ENCODE data around the gene ZNF177. TPM values are rescaled to one million over a fixed set of nuclear protein-coding genes. Genes with fewer than 3 reads are reported as not detected.
A peak's percentile ranks its signal among the peaks of the same experiment; 100 is the strongest.

ZNF177 gene
- total RNA-seq, 1 donor from 2014 or later: 1.1 TPM

DNA sequence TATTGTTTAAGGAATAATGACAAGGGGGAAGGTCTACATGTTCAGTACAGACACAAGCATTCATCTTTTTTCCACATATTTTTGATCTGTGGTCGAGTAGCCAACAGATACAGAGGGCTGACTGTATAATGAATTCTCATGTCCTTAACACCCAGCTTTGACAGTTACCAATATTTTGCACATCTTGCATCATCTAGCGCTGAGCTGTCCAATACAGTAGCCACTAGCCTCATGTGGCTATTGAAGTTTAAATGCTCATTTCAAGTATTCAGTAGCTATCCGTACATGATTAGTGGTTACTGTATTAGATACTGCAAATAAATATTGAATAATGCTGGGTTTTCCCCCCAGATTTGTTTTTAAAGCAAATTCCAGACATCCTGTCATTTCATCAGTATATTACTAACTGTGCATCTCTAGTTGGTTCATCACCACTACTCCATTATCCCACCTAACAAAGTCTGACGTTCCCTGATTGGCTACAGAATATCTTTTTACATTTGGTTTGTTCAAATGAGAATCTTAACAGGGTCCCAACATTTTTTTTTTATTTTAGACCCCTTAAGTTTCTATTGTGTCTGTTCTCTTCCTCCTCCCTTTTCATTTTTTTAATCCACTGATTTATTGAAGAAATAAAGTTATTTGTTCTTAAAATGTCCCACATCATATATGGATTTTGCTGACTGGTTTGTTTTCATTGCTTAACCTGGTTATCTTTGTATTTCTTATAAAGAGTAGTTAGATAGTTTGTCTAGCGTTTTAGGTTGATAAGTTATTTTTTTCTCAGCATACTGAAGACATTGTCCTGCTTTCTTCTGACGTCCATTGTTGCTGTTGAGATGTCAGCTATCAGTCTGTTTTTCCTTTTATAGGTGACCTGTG, 8.2 kb downstream of the ZNF177 start:
- Mint-ChIP-seq H3K27me3 (ENCODE audit: unreplicated experiment) (peaks cover 2% of the 10 kb centered on the region), H3K9me3 (ENCODE audit: unreplicated experiment) (peaks cover 14% of the 10 kb centered on the region), H3K27ac (ENCODE audit: unreplicated experiment) (no peak overlapping the region), H3K36me3 (ENCODE audit: low read depth, unreplicated experiment) (peaks cover 18% of the 10 kb centered on the region), H3K4me3 (ENCODE audit: unreplicated experiment) (no peak overlapping the region), H3K4me1 (ENCODE audit: unreplicated experiment) (no peaks in the 10 kb centered on the region)
- TF ChIP-seq, protein P1, sequence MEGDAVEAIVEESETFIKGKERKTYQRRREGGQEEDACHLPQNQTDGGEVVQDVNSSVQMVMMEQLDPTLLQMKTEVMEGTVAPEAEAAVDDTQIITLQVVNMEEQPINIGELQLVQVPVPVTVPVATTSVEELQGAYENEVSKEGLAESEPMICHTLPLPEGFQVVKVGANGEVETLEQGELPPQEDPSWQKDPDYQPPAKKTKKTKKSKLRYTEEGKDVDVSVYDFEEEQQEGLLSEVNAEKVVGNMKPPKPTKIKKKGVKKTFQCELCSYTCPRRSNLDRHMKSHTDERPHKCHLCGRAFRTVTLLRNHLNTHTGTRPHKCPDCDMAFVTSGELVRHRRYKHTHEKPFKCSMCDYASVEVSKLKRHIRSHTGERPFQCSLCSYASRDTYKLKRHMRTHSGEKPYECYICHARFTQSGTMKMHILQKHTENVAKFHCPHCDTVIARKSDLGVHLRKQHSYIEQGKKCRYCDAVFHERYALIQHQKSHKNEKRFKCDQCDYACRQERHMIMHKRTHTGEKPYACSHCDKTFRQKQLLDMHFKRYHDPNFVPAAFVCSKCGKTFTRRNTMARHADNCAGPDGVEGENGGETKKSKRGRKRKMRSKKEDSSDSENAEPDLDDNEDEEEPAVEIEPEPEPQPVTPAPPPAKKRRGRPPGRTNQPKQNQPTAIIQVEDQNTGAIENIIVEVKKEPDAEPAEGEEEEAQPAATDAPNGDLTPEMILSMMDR (IDR thresholded peaks at IDR 0.05; ENCODE audit: unreplicated experiment): no peak
- DNase-seq (ENCODE audit: low spot score): no peak

DNA sequence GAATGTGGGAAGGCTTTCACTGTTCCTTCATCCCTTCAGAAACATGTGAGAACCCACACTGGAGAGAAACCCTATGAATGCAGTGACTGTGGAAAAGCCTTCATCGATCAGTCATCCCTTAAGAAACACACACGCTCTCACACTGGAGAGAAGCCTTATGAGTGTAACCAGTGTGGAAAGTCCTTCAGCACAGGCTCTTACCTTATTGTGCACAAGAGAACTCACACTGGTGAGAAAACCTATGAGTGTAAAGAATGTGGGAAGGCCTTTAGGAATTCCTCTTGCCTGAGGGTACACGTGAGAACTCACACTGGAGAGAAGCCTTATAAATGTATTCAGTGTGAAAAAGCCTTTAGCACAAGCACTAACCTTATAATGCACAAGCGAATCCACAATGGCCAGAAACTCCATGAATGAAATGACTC, 18.6 kb downstream of the ZNF177 start:
- no peaks in the 10 kb centered on the region for H3K4me1 Mint-ChIP-seq (ENCODE audit: unreplicated experiment)
- H3K36me3 Mint-ChIP-seq (ENCODE audit: low read depth, unreplicated experiment): peaks cover 51% of the 10 kb centered on the region

DNA sequence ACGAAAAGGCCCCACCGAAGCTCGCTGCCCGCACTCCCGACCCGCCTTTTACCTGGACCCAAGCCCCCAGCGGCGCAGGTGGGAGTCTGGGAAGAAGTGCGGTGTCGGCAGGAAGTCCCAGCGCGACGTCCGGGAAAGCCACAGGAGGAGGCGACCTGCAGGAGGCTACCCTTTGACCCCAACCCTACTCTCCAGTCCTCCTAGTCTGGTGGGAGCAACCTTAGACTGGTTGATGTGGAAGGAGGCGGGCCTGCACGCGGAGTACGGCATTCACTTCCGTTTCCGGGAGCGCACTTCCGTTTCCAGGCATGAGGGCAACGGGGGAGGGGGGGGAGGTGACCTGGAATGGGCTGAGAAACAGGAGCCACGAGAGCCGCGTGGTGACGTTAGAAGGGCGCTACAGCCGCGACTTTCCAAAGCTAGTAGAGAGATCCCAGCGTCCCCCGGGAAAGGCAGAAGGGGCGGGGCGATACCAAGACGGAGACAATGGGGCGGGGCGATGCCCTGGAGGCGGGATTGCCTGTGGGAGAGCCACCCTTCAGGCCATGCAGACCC, 44.1 kb downstream of the ZNF177 start:
- Mint-ChIP-seq H3K27ac (ENCODE audit: unreplicated experiment) (no peak overlapping the region), H3K4me3 (ENCODE audit: unreplicated experiment) (no peak overlapping the region), H3K36me3 (ENCODE audit: low read depth, unreplicated experiment) (peaks cover 27% of the 10 kb centered on the region), H3K27me3 (ENCODE audit: unreplicated experiment) (peaks cover 8% of the 10 kb centered on the region), H3K9me3 (ENCODE audit: unreplicated experiment) (peaks cover 38% of the 10 kb centered on the region), H3K4me1 (ENCODE audit: unreplicated experiment) (no peaks in the 10 kb centered on the region)
- no peak for DNase-seq (ENCODE audit: low spot score)
- TF ChIP-seq, protein P1 (IDR thresholded peaks at IDR 0.05; ENCODE audit: unreplicated experiment): no peak

More for the DNA sequence above, 18.6 kb downstream of the ZNF177 start:
- Mint-ChIP-seq H3K4me3 (ENCODE audit: unreplicated experiment) (peak overlapping the region; percentile 19), H3K27ac (ENCODE audit: unreplicated experiment) (no peak overlapping the region), H3K27me3 (ENCODE audit: unreplicated experiment) (no peaks in the 10 kb centered on the region), H3K9me3 (ENCODE audit: unreplicated experiment) (peaks cover 52% of the 10 kb centered on the region)
- no peak for DNase-seq (ENCODE audit: low spot score)
- TF ChIP-seq, protein P1 (IDR thresholded peaks at IDR 0.05; ENCODE audit: unreplicated experiment): no peak

DNA sequence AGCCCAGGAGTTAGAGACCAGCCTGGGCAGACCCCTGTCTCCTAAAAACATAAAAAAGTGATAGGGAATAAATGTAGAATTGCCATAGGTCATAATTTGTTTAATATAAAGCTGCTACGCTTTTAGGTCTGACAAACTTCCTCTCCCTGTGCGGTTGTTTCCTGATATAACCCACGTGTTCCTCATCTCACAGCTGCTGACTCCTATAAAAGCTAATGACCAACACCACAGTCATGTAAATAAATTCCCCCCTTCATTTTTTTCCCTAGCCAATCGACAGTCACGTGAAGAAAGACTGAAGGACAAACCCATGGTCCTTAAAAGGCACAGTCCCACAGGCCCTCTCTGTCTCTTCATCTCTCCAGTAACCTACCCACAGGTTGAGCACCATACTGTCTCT, 45.0 kb downstream of the ZNF177 start:
- peaks cover 37% of the 10 kb centered on the region for H3K36me3 Mint-ChIP-seq (ENCODE audit: low read depth, unreplicated experiment)
- H3K9me3 Mint-ChIP-seq (ENCODE audit: unreplicated experiment): peaks cover 42% of the 10 kb centered on the region
- TF ChIP-seq, protein P1 (IDR thresholded peaks at IDR 0.05; ENCODE audit: unreplicated experiment): no peak
- no peaks in the 10 kb centered on the region for H3K4me1 Mint-ChIP-seq (ENCODE audit: unreplicated experiment)
- no peak overlapping the region for H3K4me3 Mint-ChIP-seq (ENCODE audit: unreplicated experiment)
- H3K27me3 Mint-ChIP-seq (ENCODE audit: unreplicated experiment): peaks cover 7% of the 10 kb centered on the region
- no peak overlapping the region for H3K27ac Mint-ChIP-seq (ENCODE audit: unreplicated experiment)
- DNase-seq (ENCODE audit: low spot score): no peak
